Activated T-helper 1 cell treated with anti-CD3 and anti-CD28 coated beads, Interleukin-12 subunit alpha, Interleukin-12 subunit beta, Interleukin-2, Interleukin-4 antibody, amounts not matched to agents 30 ng/mL and 10 ng/mL and 1 ng/mL, durations not matched to agents 14 hours and 24 hours and 36 hours (primary cell): Measurements from ENCODE around the gene C18orf32. TPM values are rescaled to one million over a fixed set of nuclear protein-coding genes. Genes with fewer than 3 reads are reported as not detected.
A peak's percentile ranks its signal among the peaks of the same experiment; 100 is the strongest.
"Not testable (repeated sequence)": the region's sequence is repeated elsewhere in the genome, so short reads cannot be mapped to it uniquely, and the experiment has no call there.

Source experiments
- DNase-seq: peaks from one replicate; pipeline ENCODE4 v3.0.0; 2021; ENCODE audit warnings: low spot score
- H3K27ac Mint-ChIP-seq: one replicate; pipeline ENCODE4 v1.8.0; 2021; ENCODE audit warnings: mild to moderate bottlenecking, mixed read lengths
- H3K27me3 Mint-ChIP-seq: one replicate; pipeline ENCODE4 v1.8.0; 2022; ENCODE audit warnings: mild to moderate bottlenecking, moderate library complexity, mixed read lengths; ENCODE audit not compliant: insufficient read depth
- H3K36me3 Mint-ChIP-seq: one replicate; pipeline ENCODE4 v1.8.0; 2021; ENCODE audit warnings: low read depth, mixed read lengths
- H3K4me1 Mint-ChIP-seq: one replicate; pipeline ENCODE4 v1.8.0; 2021; ENCODE audit warnings: low read depth, mixed read lengths
- H3K4me3 Mint-ChIP-seq: one replicate; pipeline ENCODE4 v1.8.0; 2021; ENCODE audit warnings: mild to moderate bottlenecking, moderate library complexity, mixed read lengths
- H3K9me3 Mint-ChIP-seq: one replicate; pipeline ENCODE4 v1.8.0; 2021; ENCODE audit warnings: mixed read lengths
- intact Hi-C: fragments of 100-400 bp; cut with micrococcal nuclease; formaldehyde crosslinking; loops from one replicate; pipeline ENCODE4 v1.15.1; 2024
- total RNA-seq: library from RNA; stranded (reverse); gene quantifications from 2 replicates; pipeline ENCODE4 v1.2.3, GENCODE V29; 2022

The C18orf32 gene
- 28.7 and 31.2 TPM in 2 replicates for total RNA-seq

- Mint-ChIP-seq H3K9me3 (no peaks in the 10 kb centered on the region), H3K36me3 (peaks cover 59% of the 10 kb centered on the region), H3K27ac (peak within 1 kb of the TSS; percentile 98), H3K4me3 (peak within 1 kb of the TSS; percentile 93), H3K4me1 (peaks cover 53% of the 10 kb centered on the region), H3K27me3 (no peaks in the 10 kb centered on the region)
- peak; percentile 92 for DNase-seq
- intact Hi-C loops, result loop anchor here (1.0 to 10.0 kb wide), 7 partner anchors 11 to 1552 kb away; partner anchors contain the start of genes DYM, SMAD2 and SMAD7
Observed at GRCh38 chr18:49486953-49487710, at the start of gene C18orf32. Gene C18orf32 (minus strand): TSS chr18:49487234. CDS start chr18:49483748, 3,486 bp downstream.

GRCh38 chr18:49534846-49535601 is 48.0 kb upstream of the C18orf32 start:
- no peak for DNase-seq
- H3K4me1 Mint-ChIP-seq, result no peaks in the 10 kb centered on the region
- H3K9me3 Mint-ChIP-seq, result no peaks in the 10 kb centered on the region
- intact Hi-C loops, result no loop called here
- H3K27me3 Mint-ChIP-seq, result peaks cover 20% of the 10 kb centered on the region
- no peak overlapping the region for H3K27ac Mint-ChIP-seq
- no peak overlapping the region for H3K4me3 Mint-ChIP-seq
- H3K36me3 Mint-ChIP-seq, result no peaks in the 10 kb centered on the region

- H3K4me3 Mint-ChIP-seq, result no peak overlapping the region
- no peaks in the 10 kb centered on the region for H3K9me3 Mint-ChIP-seq
- H3K27ac Mint-ChIP-seq, result no peak overlapping the region
- H3K4me1 Mint-ChIP-seq, result no peaks in the 10 kb centered on the region
- peaks cover 30% of the 10 kb centered on the region for H3K27me3 Mint-ChIP-seq
- no peaks in the 10 kb centered on the region for H3K36me3 Mint-ChIP-seq
- DNase-seq, result no peak
- intact Hi-C loops, result no loop called here
Observed at GRCh38 chr18:49531678-49532153, 44.7 kb upstream of the C18orf32 start.

- Mint-ChIP-seq H3K36me3 (no peaks in the 10 kb centered on the region), H3K4me3 (no peak overlapping the region), H3K4me1 (no peaks in the 10 kb centered on the region), H3K27me3 (peaks cover 21% of the 10 kb centered on the region), H3K27ac (no peak overlapping the region), H3K9me3 (no peaks in the 10 kb centered on the region)
- DNase-seq, result no peak
- intact Hi-C loops, result no loop called here
Observed at GRCh38 chr18:49529596-49529995, 42.6 kb upstream of the C18orf32 start.

- intact Hi-C loops, result no loop called here
- no peaks in the 10 kb centered on the region for H3K36me3 Mint-ChIP-seq
- no peak overlapping the region for H3K4me3 Mint-ChIP-seq
Observed at GRCh38 chr18:49527631-49528327, 40.7 kb upstream of the C18orf32 start.

GRCh38 chr18:49525981-49526380 is 38.9 kb upstream of the C18orf32 start:
- Mint-ChIP-seq H3K4me3 (no peak overlapping the region), H3K9me3 (no peaks in the 10 kb centered on the region), H3K36me3 (no peaks in the 10 kb centered on the region), H3K27me3 (peaks cover 15% of the 10 kb centered on the region), H3K4me1 (no peaks in the 10 kb centered on the region), H3K27ac (no peak overlapping the region)
- intact Hi-C loops, result no loop called here
- no peak for DNase-seq

More at GRCh38 chr18:49527631-49528327, 40.7 kb upstream of the C18orf32 start:
- peaks cover 19% of the 10 kb centered on the region for H3K27me3 Mint-ChIP-seq
- no peak for DNase-seq
- H3K27ac Mint-ChIP-seq, result no peak overlapping the region
- no peaks in the 10 kb centered on the region for H3K9me3 Mint-ChIP-seq
- H3K4me1 Mint-ChIP-seq, result no peaks in the 10 kb centered on the region

GRCh38 chr18:49524951-49525350 is 37.9 kb upstream of the C18orf32 start:
- H3K36me3 Mint-ChIP-seq, result no peaks in the 10 kb centered on the region

GRCh38 chr18:49524349-49524748 is 37.3 kb upstream of the C18orf32 start:
- Mint-ChIP-seq H3K9me3 (no peaks in the 10 kb centered on the region), H3K4me1 (no peaks in the 10 kb centered on the region), H3K36me3 (no peaks in the 10 kb centered on the region), H3K4me3 (no peak overlapping the region), H3K27ac (no peak overlapping the region), H3K27me3 (peaks cover 11% of the 10 kb centered on the region)
- DNase-seq, result no peak
- intact Hi-C loops, result no loop called here

More at GRCh38 chr18:49524951-49525350, 37.9 kb upstream of the C18orf32 start:
- H3K27ac Mint-ChIP-seq, result no peak overlapping the region
- H3K4me3 Mint-ChIP-seq, result no peak overlapping the region
- H3K4me1 Mint-ChIP-seq, result no peaks in the 10 kb centered on the region
- no peaks in the 10 kb centered on the region for H3K9me3 Mint-ChIP-seq
- H3K27me3 Mint-ChIP-seq, result peaks cover 13% of the 10 kb centered on the region
- DNase-seq, result no peak
- intact Hi-C loops, result no loop called here

- intact Hi-C loops, H3K9me3 Mint-ChIP-seq, H3K27ac Mint-ChIP-seq, DNase-seq, H3K4me3 Mint-ChIP-seq, H3K36me3 Mint-ChIP-seq, H3K4me1 Mint-ChIP-seq: not testable (repeated sequence)
- peaks cover 12% of the 10 kb centered on the region for H3K27me3 Mint-ChIP-seq
Observed at GRCh38 chr18:49523580-49524093, 36.6 kb upstream of the C18orf32 start.

- no peak for DNase-seq
- no peaks in the 10 kb centered on the region for H3K36me3 Mint-ChIP-seq
- H3K4me1 Mint-ChIP-seq, result no peaks in the 10 kb centered on the region
- intact Hi-C loops, result no loop called here
- H3K27ac Mint-ChIP-seq, result no peak overlapping the region
- H3K4me3 Mint-ChIP-seq, result no peak overlapping the region
- H3K27me3 Mint-ChIP-seq, result peaks cover 4% of the 10 kb centered on the region
- H3K9me3 Mint-ChIP-seq, result no peaks in the 10 kb centered on the region
Observed at GRCh38 chr18:49521216-49521835, 34.3 kb upstream of the C18orf32 start.

GRCh38 chr18:49520661-49521145 is 33.7 kb upstream of the C18orf32 start:
- no peaks in the 10 kb centered on the region for H3K36me3 Mint-ChIP-seq
- no peak overlapping the region for H3K27ac Mint-ChIP-seq
- H3K27me3 Mint-ChIP-seq, result peaks cover 4% of the 10 kb centered on the region
- intact Hi-C loops, result no loop called here
- no peak for DNase-seq
- no peaks in the 10 kb centered on the region for H3K9me3 Mint-ChIP-seq
- H3K4me1 Mint-ChIP-seq, result no peaks in the 10 kb centered on the region
- no peak overlapping the region for H3K4me3 Mint-ChIP-seq
